CD1c-positive myeloid dendritic cell (primary cell): Measurements from ENCODE around the gene G0S2.

ENCODE experiments used
- DNase-seq: peaks from one replicate; pipeline ENCODE4 v3.0.0-alpha.2; 2016; ENCODE audit errors: extremely low spot score

The G0S2 gene

GRCh38 chr1:209674957-209675564 lies at the start of gene G0S2:
TSS of gene G0S2 (plus strand) at chr1:209675412. CDS start at chr1:209675685, 273 bp downstream.
- peak; percentile 56 for DNase-seq

GRCh38 chr1:209625791-209626285 lies 49.4 kb upstream of the G0S2 start:
- peak; percentile 6 for DNase-seq

GRCh38 chr1:209626346-209627026 lies 48.7 kb upstream of the G0S2 start:
- DNase-seq, result peak; percentile 74

GRCh38 chr1:209627027-209627731 lies 48.0 kb upstream of the G0S2 start:
- peak; percentile 56 for DNase-seq

GRCh38 chr1:209627732-209628196 lies 47.4 kb upstream of the G0S2 start:
- peak; percentile 82 for DNase-seq

GRCh38 chr1:209628618-209629299 lies 46.5 kb upstream of the G0S2 start:
- no peak for DNase-seq

GRCh38 chr1:209629621-209630382 lies 45.4 kb upstream of the G0S2 start:
- no peak for DNase-seq

GRCh38 chr1:209630383-209631225 lies 44.6 kb upstream of the G0S2 start:
- no peak for DNase-seq

GRCh38 chr1:209633335-209633997 lies 41.7 kb upstream of the G0S2 start:
- DNase-seq, result no peak

- DNase-seq, result no peak
Observed at GRCh38 chr1:209634005-209634737, 41.0 kb upstream of the G0S2 start.

- DNase-seq, result no peak
Observed at GRCh38 chr1:209635850-209636249, 39.4 kb upstream of the G0S2 start.

- no peak for DNase-seq
Observed at GRCh38 chr1:209641832-209642172, 33.4 kb upstream of the G0S2 start.

GRCh38 chr1:209642816-209643215 lies 32.4 kb upstream of the G0S2 start:
- DNase-seq, result no peak

GRCh38 chr1:209643285-209644020 lies 31.8 kb upstream of the G0S2 start:
- no peak for DNase-seq

GRCh38 chr1:209645574-209646452 lies 29.4 kb upstream of the G0S2 start:
- no peak for DNase-seq

GRCh38 chr1:209646558-209646957 lies 28.7 kb upstream of the G0S2 start:
- no peak for DNase-seq

- peak; percentile 47 for DNase-seq
Observed at GRCh38 chr1:209647156-209647555, 28.1 kb upstream of the G0S2 start.

GRCh38 chr1:209648346-209648745 lies 26.9 kb upstream of the G0S2 start:
- no peak for DNase-seq
